Measurements from ENCODE around the gene TCF7.

Gene TCF7

DNA sequence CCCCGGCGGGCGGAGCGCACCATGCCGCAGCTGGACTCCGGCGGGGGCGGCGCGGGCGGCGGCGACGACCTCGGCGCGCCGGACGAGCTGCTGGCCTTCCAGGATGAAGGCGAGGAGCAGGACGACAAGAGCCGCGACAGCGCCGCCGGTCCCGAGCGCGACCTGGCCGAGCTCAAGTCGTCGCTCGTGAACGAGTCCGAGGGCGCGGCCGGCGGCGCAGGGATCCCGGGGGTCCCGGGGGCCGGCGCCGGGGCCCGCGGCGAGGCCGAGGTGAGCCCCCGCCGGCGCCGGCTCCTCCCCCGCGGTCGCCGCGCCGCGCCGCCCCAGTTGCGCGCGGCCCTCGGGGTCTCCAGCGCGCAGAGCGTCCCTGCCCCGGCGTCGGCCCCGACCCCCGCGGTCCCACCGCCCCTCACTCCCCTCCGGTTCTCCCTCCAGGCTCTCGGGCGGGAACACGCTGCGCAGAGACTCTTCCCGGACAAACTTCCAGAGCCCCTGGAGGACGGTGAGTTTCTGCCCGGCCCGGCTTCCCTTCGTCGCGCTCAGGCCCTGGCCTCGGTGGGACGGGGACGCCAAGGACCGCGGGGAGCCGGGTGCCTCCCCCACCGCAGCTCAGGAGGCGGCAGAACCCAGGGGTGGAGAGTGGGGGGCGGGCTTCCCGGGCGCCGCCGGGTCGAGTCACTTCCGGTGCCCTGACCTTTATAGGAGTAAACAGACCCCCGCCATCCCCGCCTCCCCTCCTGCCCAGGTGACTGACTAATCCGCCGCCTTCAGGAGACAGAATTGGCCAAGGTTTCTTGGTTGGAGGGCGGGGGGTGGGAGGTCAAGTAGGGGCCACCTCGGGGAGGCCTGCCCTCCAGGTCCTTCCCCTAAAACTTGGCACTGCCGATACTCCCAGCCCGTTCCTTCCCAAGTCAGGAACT is 665 bp downstream of the TCF7 start:
- no peak for DNase-seq

DNA sequence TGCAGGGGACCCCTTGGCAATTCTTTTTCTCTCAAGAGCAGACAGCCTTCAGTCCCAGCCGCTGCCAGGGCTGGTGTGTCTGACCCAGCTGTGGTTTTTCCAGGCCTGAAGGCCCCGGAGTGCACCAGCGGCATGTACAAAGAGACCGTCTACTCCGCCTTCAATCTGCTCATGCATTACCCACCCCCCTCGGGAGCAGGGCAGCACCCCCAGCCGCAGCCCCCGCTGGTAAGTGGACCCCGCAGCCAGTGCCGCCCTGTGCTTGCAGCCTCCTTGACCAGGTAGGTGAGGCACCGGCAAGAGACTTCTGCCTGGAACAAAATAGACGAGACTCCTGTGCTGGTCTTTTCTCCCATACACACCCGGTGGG is 1.3 kb downstream of the TCF7 start:
- no peak for DNase-seq

DNA sequence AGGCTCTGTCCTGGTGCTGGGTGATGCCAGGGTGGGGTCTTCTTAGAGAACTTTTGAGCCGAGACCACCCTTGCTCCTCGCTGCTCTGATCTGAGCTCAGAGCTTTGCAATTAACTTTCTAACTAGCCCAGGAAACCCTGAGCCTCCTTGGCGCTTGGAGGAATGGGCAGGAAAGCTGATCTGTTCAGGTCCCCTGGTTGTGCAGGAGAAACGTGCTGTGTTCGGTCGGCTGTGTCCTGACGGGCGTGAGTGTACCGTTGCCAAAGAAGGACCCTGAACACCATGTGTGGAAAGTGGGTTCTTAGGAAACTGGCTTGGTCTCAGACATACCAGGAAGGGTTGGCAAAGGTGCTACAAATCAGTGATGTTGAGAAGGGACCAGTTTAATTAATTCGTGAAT is 1.8 kb downstream of the TCF7 start:
- DNase-seq, result no peak

DNA sequence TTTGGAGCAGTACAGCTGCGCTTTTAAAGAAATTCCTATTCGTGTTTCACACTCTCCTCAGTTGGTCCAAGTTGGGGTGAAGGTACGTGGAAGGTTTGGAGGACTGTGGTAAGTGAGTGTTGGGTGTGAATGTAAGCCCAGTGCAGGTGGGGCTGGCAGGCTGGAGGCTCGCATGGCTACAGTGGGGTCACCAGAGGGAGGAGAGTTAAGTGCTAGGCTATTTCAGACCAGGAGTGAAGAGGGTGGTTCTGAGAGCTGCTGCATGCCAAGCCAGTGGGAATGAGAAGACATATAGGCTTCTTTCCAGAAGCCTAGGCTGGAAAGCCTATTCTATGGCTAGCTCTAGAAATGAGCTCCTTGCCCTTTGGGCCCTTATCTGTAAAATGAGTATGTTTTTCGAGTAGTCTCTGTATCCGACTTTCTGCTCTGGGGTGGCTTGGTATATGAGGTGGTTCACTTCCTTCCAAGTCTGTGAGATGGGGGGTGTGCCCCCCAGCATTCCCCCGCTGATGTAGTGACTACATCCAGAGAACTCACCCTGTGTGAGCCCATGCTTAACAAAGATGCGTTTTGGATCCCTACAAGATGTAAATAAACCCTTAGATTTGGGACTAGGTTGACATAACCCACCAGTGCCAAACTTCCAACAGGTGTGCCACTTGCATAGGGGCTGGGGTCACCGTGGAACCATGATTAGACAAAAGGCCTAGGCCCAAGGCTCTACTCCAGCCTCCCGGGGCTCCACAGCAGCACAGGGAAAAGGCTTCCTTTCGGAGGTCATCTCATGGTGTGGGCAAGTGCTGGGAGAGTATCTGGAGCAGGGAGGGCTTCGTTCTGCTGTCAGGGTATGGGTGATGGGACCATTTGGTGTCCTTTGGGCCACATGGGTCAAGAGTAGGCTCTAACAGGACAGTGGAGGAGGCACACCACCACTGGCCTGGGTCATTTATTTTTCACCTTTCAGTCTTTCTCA is 2.6 kb downstream of the TCF7 start:
- no peak for DNase-seq

DNA sequence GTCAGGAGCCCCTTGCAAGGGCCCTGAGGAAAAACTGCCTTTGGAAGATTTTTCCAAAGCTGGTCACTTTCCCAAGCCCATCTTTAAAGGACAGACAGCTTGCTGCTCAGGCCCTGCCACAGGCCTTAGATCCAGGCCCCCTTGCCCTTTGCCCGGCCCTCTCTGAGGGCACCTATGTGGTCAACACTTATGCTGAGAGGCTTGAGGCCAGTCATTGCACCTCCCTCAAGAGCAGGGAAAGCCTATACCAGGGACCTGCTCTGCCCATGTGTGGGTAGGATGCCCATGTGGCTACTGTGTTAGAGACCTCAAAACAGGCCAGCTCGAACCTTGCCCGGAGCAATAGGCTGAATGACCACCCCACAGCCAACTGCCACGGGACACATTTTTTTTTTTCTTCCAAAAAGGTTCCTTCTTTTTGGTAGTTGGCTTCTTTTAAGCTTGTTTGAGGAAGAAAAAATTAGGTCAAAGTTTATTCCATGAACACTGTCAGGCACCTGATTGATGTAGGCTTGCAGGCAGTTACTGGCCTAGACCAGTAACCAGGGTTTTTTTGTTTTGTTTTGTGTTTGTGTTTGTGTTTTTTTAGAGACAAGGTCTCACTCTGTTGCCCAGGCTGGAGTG is 3.8 kb downstream of the TCF7 start:
- no peak for DNase-seq

DNA sequence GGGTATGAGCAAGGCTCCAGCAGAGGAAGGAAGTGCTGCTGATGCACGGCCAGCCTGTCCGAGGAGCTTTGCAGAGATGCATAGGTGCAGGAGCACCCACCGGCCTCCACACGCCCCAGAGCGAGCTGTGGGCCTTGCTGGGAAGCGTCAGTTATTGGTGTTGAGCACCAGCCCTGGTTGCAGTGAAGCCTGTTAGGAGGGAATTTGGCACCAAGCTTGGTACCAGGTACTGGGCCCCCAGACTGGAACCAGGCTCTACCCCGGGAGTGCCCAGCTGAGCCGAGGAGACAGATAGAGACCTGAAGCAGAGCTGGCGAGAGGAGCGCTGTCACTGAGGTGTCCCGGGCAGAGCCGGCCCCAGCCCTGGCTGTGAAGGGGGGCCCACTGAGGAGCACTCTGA is 5.2 kb downstream of the TCF7 start:
- DNase-seq, result no peak

DNA sequence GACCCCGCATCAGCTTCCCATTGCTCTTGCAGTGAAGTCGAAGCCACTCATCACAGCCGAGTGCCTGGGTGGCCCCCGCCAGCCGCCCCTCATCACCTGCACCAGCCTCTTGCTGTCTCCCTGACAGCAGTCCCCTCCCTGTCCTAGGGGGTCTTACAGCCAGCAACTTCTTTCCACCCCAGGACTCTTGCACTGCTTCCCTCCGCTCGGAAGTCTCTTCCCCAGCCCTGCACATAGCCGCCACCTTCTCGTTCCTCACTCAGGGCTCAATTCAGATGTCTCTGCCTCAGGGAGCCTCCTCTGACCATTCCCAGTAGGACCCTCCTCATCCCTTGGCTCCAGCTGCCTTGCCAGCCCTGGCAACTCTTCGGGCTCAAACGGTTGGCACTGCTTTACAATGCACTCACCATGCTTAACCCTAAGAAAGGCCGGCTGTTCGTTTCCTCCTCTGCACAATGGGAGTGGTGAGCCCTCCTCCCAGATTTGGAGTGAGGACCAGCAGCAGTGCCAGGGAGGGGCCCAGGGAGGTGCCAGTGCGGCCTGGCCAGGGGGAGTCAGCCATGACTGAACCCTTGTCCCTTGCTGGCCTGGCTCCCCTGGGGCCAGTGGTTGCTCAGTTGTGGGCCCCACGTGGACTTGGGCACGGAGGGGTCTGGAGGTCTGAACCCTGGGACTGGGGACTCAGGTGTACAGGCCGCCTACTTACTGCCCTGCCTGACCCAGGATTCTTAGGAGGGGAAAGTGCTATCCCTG is 6.1 kb downstream of the TCF7 start:
- no peak for DNase-seq

DNA sequence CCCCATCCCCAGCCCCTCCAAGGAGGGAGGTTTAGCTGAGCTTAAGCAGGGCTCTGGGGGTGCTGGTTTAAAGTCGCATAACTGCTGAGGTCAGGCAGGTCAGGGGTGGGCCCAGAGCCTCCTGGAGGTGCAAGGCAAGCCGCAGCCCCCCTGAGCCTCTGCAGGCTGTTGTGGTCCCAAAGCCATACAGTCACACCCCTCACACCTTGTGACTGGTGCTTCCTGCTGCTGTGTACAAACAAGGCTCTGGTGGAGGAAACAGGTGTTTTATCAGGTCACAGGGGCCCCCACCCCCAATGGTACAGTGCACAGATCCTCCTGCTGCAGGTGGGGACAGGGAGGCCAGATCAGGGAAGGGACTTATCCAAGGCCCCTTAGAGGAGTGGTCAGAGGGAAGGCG is 8.0 kb downstream of the TCF7 start:
- no peak for DNase-seq

DNA sequence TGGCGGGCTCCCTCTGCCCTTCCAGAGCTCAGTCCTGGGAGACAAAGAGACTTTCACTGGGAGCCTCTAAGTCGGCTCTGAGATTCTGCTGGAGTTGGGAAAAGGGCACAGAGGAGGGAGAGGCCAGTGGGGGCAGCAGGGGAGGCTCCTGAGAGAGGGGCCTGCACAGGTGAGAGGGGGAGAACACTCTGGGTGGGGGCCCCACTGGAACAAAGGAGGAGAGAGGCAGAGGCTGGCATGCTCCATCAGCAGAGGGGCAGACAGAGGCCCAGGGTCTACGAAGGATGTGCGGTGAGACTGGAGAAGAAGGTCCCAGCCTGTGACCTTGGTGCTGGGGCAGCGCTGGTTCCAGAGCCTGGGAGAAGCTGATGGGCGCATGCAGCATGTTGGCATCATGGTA is 8.9 kb downstream of the TCF7 start:
- no peak for DNase-seq

DNA sequence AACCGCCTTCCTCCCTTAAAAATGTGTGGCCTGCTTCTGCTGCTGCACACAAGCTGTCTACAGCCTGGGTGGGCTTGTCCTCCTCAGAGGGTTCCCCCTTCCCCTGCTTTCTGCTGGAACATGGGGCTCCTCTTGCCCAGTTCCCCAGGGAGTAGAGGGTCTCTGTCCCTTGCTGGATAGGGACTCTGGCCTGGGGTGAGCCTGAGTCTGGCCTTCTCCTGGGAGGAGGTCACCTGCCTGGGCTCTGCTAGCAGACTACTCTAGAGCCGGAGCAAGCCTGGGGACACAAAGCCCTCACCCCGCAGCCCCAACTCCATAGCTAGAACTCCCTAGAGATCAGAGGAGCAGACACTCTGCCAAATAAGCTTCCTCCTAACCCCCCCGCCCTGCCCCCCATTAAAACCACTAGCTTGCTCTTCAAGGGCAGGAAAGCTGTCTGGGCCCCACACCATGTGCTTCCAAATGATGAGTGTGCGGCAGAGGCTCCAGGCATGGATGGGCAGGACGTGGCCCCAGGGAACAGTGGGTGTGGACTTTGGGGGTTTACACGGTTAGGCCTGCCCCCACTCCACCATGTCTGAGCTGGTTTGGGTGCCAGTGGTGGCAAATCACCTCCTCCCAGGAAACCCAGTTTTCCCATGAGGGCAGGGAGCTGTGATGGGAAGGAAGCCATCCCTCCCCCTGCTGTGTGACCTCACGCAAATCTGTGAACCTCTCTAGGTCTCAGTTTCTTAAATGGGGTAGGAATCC is 10.0 kb downstream of the TCF7 start:
- no peak for DNase-seq

DNA sequence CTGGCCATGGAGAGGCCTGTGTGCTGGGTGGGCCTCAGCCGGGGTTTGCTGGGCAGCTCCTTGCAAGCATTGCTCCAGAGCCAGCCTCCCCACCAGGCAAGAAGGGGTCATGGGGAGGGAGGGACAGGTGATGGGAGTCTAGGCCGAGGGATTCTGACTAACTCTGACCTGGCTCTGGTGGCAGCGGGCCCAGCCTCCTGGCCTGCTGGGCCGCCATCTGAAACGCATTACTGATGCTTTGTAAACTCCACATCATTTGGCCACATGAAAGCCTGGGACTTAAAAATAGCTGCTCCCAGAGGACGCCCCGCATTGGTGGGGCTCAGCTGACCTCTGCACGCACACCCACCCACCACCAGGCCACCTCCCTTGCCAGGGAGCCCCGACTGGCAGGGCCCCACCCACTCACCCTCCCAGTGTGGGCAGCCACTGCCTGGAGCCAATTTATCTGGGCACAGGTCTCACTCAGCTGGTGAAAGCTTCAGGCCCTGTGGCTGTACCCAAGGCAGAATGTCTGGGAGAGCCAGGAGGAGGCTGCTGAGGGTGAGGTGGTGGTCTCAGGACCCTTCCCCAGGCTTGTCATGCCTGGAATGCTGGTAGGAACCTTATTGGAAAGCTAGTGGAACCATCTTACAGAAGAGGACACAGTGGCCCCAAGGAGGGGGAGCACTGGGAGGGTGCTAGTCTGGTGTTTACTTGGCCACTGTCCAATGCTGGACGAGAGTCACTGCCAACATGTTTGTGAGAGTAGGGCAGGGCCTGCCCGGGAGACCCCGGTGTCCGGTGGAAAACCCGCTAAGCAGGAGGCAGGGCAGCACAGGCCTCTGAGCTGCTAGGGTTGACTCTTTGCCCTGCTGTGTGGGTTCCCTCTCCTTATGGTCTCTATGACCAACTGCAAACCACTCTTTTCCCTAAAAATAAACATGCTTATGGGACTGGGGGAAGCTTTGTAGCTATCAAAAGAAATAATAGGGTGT is 10.8 kb downstream of the TCF7 start:
- DNase-seq, result no peak

DNA sequence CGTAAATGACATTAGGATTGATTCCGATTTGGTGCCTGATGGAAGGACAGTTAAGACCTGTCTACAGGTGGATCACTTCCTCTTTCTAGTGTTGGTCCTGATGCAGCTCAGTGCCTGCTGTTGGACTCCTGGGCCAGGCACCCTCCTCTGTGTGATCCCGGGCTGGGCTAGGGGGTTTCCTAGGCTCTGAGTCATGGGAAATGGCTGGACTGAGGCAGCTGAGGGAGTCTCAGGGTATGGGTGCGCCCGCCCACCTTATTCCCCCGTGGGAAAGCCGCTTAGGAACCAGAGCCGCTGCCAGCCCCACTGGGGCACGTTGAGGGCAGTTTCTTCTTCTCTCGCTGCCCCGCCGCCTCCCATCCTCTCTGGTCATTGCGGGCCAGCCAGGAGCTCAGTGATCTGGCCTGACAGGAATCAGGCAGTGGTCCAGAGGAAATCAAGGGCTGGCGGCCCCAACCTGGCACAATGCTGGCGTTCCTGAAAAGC is 12.9 kb downstream of the TCF7 start:
- DNase-seq, result peak; percentile 31

DNA sequence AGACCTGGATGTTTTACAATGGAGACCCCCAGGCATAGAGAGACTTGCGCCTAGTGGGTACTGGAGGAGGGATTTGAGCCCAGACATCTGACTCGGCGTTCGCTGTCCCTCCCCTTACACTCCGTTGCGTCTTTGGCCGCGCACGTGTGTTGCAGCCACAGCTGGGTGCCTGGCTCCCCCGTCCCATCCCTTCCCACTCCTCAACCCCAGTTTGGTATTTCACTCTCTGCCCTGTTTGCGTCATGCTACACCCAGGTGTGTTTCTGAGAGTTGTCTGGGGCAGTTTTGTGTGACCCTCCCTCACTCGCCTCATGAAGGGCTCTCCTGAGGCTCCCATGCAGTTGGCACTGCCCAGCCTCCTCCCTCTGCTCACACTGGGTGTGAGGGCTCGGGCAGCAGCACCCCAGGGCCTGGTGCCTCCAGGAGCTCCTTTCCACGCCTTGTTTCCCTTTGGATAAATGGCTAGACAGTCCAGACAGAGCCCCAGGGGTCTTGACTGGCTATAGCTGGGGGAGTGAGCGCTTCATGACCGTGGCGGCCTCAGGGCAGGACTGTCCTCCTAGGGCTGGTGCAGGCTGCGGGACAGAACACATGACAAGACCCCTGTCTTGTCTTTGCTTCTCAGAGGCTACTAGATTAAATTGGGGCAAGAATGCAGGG is 13.6 kb downstream of the TCF7 start:
- DNase-seq, result no peak

DNA sequence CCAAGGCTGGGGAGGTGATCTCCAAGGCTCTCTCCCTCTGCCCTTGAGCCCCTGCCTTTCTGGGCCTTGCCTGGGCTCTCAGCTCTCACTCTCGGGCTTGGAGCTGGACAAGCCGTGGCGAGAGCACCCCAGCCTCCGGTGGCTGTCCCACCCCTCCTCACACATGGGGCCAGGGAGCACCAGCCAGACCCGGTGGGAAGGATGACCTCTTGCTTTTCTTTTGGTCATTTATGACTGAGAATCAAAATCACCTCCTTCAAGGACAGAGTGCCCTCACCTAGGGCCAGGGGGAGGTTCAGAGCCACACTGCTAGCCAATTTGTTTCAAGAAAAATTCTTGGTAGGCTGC is 14.1 kb downstream of the TCF7 start:
- no peak for DNase-seq

DNA sequence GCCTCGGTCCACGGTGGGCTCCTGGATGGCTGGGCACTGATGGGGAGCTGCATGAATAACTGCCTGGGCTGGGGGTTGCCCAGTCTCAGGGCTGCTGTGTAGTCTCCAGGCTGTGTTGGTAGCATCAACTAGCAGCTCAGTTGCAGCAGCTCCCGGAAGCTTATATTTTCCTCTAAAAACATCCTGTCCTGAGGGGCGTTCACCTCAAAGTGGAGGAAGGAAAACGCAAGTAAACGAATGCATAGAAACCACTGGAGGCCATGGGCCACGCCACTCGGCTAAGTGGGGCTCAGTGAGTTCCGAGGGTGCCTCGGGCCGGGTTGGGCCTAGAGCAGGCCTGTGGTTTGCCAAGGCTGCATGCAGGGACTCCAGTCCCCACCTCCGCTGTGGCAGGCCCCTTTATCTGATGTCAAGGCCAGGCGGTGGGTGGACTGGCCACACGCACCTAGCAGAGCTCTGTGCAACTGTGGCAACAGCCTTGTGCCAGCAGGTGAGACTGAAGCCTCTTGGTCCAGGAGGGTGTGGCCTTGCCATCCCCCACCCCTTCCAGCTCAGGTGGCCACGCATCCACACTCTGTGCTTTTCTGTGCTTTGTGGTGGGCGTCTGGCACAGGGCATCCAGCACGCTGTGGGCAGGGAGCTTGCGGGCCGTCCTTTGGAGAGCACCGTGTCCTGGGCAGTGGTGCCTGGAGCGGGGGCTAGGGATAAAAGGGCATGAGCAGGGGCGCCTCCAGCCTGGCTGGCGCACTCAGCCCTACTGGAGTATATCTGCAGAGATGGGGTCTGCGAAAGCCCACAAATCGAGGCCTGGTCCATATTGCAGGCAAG is 15.1 kb downstream of the TCF7 start:
- DNase-seq, result no peak

DNA sequence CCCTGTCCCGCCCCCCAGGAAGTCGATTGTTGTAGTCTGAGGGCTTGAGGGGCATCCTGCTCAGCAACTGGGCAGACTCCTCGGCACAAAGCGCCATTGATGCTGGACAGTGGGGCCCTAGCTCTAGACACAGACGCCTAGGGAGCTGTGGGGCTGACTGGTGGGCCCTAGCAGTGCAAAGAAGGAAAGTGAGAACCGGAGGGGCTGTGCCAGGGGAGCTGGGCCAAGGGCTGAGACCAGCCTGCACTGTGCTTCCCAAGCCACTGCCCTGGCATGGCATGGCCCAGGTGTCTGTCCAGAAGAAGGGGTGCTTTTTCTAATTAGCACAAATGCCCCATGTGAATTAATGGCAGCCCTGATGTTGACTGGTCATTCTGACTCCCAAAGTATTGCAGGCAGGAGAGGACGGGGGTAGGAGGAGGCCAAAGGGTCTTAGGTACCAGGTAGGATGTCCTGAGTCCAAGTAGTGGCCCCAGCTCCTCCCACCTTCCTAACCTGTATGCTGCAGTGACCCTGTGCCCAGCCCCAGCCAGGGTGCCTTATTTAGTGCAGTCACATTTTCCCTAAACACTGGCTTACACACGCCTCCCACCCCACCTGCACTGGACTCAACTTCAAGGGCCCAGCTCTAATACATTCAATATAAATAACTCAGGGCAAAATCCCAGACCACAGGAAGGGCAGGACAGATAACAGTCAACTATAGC is 15.9 kb downstream of the TCF7 start:
- no peak for DNase-seq

DNA sequence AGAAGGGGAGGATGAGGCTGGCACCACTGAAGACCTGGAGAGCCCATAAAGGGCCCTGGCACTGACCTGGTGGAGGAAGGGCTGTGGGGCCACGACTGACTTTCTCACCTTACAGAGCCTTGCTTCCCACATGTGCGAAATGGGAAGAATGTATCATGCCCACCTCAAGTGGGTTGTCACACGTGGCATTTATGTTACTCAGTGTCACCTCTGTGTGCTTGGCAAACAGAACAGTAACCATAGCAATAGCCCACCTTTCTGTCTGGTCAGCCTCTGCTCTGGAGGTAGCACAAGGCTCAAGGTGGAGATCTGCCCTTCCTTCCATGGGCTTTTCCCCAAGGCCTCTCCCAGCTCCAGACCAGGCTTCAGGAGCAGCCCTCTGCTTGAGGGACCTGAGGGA is 16.7 kb downstream of the TCF7 start:
- no peak for DNase-seq

DNA sequence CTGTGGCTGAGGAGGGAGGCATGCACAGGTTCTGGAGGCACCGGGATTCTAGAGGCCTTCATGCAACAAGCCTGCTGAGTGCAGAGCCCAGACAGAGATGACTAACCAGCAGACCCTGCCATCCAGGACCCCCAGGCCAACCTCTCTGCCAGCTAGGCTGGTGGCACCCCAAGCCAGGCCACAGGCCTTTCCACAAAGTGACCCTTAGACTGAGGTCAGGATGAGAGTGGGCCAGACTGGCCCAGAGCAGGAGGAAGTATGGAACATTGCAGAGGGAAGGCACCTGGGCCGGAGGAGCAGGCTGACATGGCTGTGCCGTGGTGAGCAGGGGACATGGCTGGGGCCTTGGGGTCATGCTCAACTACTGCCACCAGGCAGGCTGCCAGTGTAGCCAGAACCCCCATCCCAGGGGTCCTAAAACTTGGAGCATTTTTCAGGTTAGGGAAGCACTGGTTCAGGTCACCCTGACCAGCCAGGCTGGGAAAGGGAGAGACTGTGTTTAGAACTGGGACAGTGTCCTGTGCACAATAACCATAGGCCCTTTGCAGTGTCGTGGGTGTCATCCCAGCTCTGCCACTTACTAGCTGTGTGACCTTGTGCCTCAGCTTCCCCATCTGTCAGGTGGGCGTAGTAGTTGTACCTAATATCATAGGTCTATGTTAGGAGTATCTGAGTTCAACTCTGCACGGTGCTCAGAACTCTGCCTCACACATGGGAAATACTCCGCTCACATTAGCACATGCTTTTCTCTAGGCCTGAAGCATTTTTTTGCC is 17.3 kb downstream of the TCF7 start:
- DNase-seq, result no peak
